HL-60 (cell line): ENCODE results near the gene USP50.

Experiments
- CTCF ChIP-seq: IDR thresholded peaks from one replicate; pipeline ENCODE4 v1.5.1; 2011; ENCODE audit warnings: low read length, control low read depth, inconsistent platforms; ENCODE audit not compliant: insufficient read depth
- POLR2AphosphoS5 ChIP-seq: IDR thresholded peaks from 2 replicates; pipeline ENCODE4 v1.6.1; 2012; ENCODE audit warnings: low read depth

GRCh38 chr15:50576166-50576565 is 29.7 kb upstream of the USP50 start:
- TF ChIP-seq CTCF = no peak
- TF ChIP-seq POLR2AphosphoS5 = no peak
